ENCODE results near the gene SSBP2. TPM values are rescaled to one million over a fixed set of nuclear protein-coding genes. Genes with fewer than 3 reads are reported as not detected.

Gene SSBP2
- total RNA-seq, 1 donor from 2014 or later, result 47.9 TPM

- Mint-ChIP-seq H3K27ac (ENCODE audit: unreplicated experiment) (no peak overlapping the region), H3K4me3 (ENCODE audit: unreplicated experiment) (no peak overlapping the region), H3K9me3 (ENCODE audit: low read depth) (no peaks in the 10 kb centered on the region), H3K4me1 (ENCODE audit: low read depth) (peaks cover 6% of the 10 kb centered on the region), H3K27me3 (ENCODE audit: low read depth) (no peaks in the 10 kb centered on the region), H3K36me3 (ENCODE audit: low read depth) (peaks cover 5% of the 10 kb centered on the region)
- TF ChIP-seq CTCF (IDR thresholded peaks at IDR 0.05), result no peak
- DNase-seq (ENCODE audit: low spot score), result no peak
Measured at GRCh38 chr5:81708889-81709288, 42.0 kb downstream of the SSBP2 start.

GRCh38 chr5:81703840-81704239 lies 47.1 kb downstream of the SSBP2 start:
- peaks cover 18% of the 10 kb centered on the region for H3K9me3 Mint-ChIP-seq (ENCODE audit: low read depth)
- no peak for TF ChIP-seq CTCF (IDR thresholded peaks at IDR 0.05)
- no peak overlapping the region for H3K4me3 Mint-ChIP-seq (ENCODE audit: unreplicated experiment)
- DNase-seq (ENCODE audit: low spot score), result no peak
- H3K27me3 Mint-ChIP-seq (ENCODE audit: low read depth), result no peaks in the 10 kb centered on the region
- H3K36me3 Mint-ChIP-seq (ENCODE audit: low read depth), result peaks cover 12% of the 10 kb centered on the region
- H3K27ac Mint-ChIP-seq (ENCODE audit: unreplicated experiment), result no peak overlapping the region
- H3K4me1 Mint-ChIP-seq (ENCODE audit: low read depth), result peaks cover 5% of the 10 kb centered on the region

- no peak for DNase-seq (ENCODE audit: low spot score)
- no peak for TF ChIP-seq CTCF (IDR thresholded peaks at IDR 0.05)
- Mint-ChIP-seq H3K9me3 (ENCODE audit: low read depth) (peaks cover 18% of the 10 kb centered on the region), H3K4me3 (ENCODE audit: unreplicated experiment) (no peak overlapping the region), H3K27ac (ENCODE audit: unreplicated experiment) (no peak overlapping the region), H3K36me3 (ENCODE audit: low read depth) (peaks cover 12% of the 10 kb centered on the region), H3K27me3 (ENCODE audit: low read depth) (no peaks in the 10 kb centered on the region), H3K4me1 (ENCODE audit: low read depth) (peaks cover 5% of the 10 kb centered on the region)
Measured at GRCh38 chr5:81700166-81700565, 50.7 kb downstream of the SSBP2 start.

- Mint-ChIP-seq H3K9me3 (ENCODE audit: low read depth) (peaks cover 18% of the 10 kb centered on the region), H3K36me3 (ENCODE audit: low read depth) (peaks cover 12% of the 10 kb centered on the region), H3K4me3 (ENCODE audit: unreplicated experiment) (no peak overlapping the region), H3K4me1 (ENCODE audit: low read depth) (peaks cover under 1% of the 10 kb centered on the region), H3K27me3 (ENCODE audit: low read depth) (no peaks in the 10 kb centered on the region), H3K27ac (ENCODE audit: unreplicated experiment) (no peak overlapping the region)
- no peak for TF ChIP-seq CTCF (IDR thresholded peaks at IDR 0.05)
- DNase-seq (ENCODE audit: low spot score), result no peak
Measured at GRCh38 chr5:81698813-81699212, 52.1 kb downstream of the SSBP2 start.

- H3K27ac Mint-ChIP-seq (ENCODE audit: unreplicated experiment), result peak overlapping the region; percentile 18
- peaks cover 22% of the 10 kb centered on the region for H3K36me3 Mint-ChIP-seq (ENCODE audit: low read depth)
- H3K27me3 Mint-ChIP-seq (ENCODE audit: low read depth), result no peaks in the 10 kb centered on the region
- peaks cover 27% of the 10 kb centered on the region for H3K9me3 Mint-ChIP-seq (ENCODE audit: low read depth)
- no peak for DNase-seq (ENCODE audit: low spot score)
- H3K4me3 Mint-ChIP-seq (ENCODE audit: unreplicated experiment), result no peak overlapping the region
- no peak for TF ChIP-seq CTCF (IDR thresholded peaks at IDR 0.05)
- H3K4me1 Mint-ChIP-seq (ENCODE audit: low read depth), result peaks cover 4% of the 10 kb centered on the region
Measured at GRCh38 chr5:81696418-81697397, 54.2 kb downstream of the SSBP2 start.

Data from chondrocyte (in vitro differentiated cells).